K562 (cell line): ENCODE measurements around the gene MAGI2. TPM values are rescaled to one million over a fixed set of nuclear protein-coding genes. Genes with fewer than 3 reads are reported as not detected.

ENCODE experiments used
- MGA ChIP-seq: fragments of 450-650 bp; IDR thresholded peaks from 2 replicates; pipeline ENCODE4 v1.6.1; 2016; ENCODE audit warnings: mild to moderate bottlenecking, moderate library complexity
- SUPT5H ChIP-seq: fragments of 450-650 bp; IDR thresholded peaks from 2 replicates; pipeline ENCODE4 v1.6.1; 2016
- TCF3 ChIP-seq: sonication (generic); formaldehyde crosslinking; IDR thresholded peaks from 2 replicates; pipeline ENCODE4 v1.4.0; 2020; ENCODE audit warnings: mild to moderate bottlenecking, missing genetic modification reagents
- TCFL5 ChIP-seq: fragments of 250-450 bp; sonication (Bioruptor Pico); conservative IDR thresholded peaks from 2 replicates; pipeline ENCODE4 v1.6.1; 2021; ENCODE audit warnings: mild to moderate bottlenecking, moderate library complexity, matching md5 sums
- UBTF ChIP-seq, 2 experiments: IDR thresholded peaks; 2 replicates each; pipeline ENCODE4 v1.6.1; 2012; ENCODE audit warnings: improper control_type of control experiment in 2 of 2, low read depth in 2 of 2, low read length in 2 of 2, borderline replicate concordance in 1 of 2
- ZBTB1 ChIP-seq: sonication (generic); formaldehyde crosslinking; IDR thresholded peaks from 2 replicates; pipeline ENCODE4 v1.8.1; 2023; ENCODE audit warnings: missing genetic modification reagents, low read depth, mild to moderate bottlenecking, borderline replicate concordance
- ZBTB7A ChIP-seq: IDR thresholded peaks from 2 replicates; pipeline ENCODE4 v1.6.1; 2011; ENCODE audit warnings: low read depth, mild to moderate bottlenecking, low read length, moderate library complexity, borderline replicate concordance; ENCODE audit not compliant: control insufficient read depth
- ZEB2 ChIP-seq: fragments of 450-650 bp; IDR thresholded peaks from 2 replicates; pipeline ENCODE4 v1.6.1; 2016
- ZNF175 ChIP-seq: fragments of 200-800 bp; sonication (Bioruptor generic); IDR thresholded peaks from 2 replicates; pipeline ENCODE4 v1.6.1; 2016; ENCODE audit warnings: low read depth, mild to moderate bottlenecking, missing genetic modification characterization, missing compliant biosample characterization
- polyA plus RNA-seq, 8 experiments: library from polyadenylated mRNA; depleted of rRNA in 4 of 8; stranded (reverse) in 5 of 8; unstranded in 3 of 8; fragments of >200 nt; fragmentation: Nextera tagmentation in 2 of 8; fragmentation: Illumina TruSeq in 1 of 8; extraction: Ambion mirVana in 2 of 8; extraction: Trizol in 1 of 8; gene quantifications; 2 replicates each; pipeline versions ENCODE4 v1.2.1 to v1.2.3, GENCODE V29; 2011 to 2014; ENCODE audit warnings: inconsistent platforms in 1 of 8, missing spikeins in 1 of 8
- total RNA-seq, 7 experiments: library from RNA; depleted of rRNA in 6 of 7; stranded (reverse); fragments of >200 nt in 6 of 7; fragmentation: Illumina TruSeq in 2 of 7; extraction: Trizol in 2 of 7; gene quantifications; 2 replicates each; pipeline versions ENCODE4 v1.2.1 to v1.2.3, GENCODE V29; 2011 to 2021; ENCODE audit warnings: low replicate concordance in 1 of 7
- TF ChIP-seq, protein P1 (sequence below): fragments of 450-650 bp; IDR thresholded peaks from 2 replicates; pipeline ENCODE4 v1.7.1; 2018; ENCODE audit warnings: mild to moderate bottlenecking, low read depth; ENCODE audit not compliant: partially characterized antibody

MAGI2 gene
- total and polyA plus RNA-seq, 9 of the 15 experiments (the other 6 are each of a cell fraction or from before 2014, with no cell fraction given): 0.27 to 1.4 (median 0.70) TPM

DNA sequence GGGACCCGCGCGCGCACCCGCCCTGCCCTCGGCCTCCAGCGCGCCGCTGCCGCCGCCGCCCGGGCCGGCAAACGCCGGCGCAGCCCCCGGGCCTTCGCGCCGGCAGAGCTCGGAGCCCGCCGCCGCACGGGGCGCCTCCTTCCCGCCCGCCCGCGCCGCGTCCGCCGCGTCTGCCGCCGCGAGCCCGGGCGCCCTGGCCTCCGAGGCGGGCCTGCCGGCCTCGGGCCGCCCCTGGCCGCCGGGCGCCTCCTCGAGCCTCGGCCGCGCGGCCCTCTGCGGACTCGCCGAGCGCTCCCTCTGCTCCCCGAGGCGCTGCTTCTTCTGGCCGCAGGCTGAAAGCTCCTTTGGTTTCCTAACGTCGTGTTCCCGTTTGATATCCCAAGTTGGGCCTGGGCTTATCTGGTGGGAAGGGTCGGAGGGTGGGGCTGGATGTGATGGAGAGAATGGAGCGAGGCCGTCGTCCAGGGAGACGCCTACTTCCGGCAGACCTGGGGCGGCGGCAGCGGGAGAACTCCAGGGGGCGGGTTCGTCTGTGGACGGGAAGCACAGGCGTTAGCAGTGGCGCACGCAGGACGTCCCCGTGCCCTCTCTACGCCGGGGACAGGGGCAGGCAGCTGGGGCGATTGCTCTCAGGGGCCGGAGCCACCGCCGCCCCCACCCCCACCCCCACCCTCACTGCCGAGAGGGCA lies 1433.9 kb downstream of the MAGI2 start (continued):
- peak; percentile 87 to 88; a peak in 3 of 4 replicates for TF ChIP-seq UBTF (IDR thresholded peaks at IDR 0.05; ENCODE audit: borderline replicate concordance in 1 of 2, low read depth in 2 of 2, low read length in 2 of 2)
- no peak for TF ChIP-seq ZNF175 (CRISPR knock-in tag)
- TF ChIP-seq ZBTB7A: peak; percentile 54; the same call in 1 of the 2 replicates
- no peak for TF ChIP-seq ZEB2
- 0 out of 2 replicates have a peak, but pooled peaks have one; percentile 37 for TF ChIP-seq ZBTB1 (CRISPR knock-in tag)
- TF ChIP-seq TCFL5 (CRISPR knock-in tag): no peak
- peak; percentile 57; the same call in 1 of the 2 replicates for TF ChIP-seq SUPT5H
- TF ChIP-seq, protein P1, sequence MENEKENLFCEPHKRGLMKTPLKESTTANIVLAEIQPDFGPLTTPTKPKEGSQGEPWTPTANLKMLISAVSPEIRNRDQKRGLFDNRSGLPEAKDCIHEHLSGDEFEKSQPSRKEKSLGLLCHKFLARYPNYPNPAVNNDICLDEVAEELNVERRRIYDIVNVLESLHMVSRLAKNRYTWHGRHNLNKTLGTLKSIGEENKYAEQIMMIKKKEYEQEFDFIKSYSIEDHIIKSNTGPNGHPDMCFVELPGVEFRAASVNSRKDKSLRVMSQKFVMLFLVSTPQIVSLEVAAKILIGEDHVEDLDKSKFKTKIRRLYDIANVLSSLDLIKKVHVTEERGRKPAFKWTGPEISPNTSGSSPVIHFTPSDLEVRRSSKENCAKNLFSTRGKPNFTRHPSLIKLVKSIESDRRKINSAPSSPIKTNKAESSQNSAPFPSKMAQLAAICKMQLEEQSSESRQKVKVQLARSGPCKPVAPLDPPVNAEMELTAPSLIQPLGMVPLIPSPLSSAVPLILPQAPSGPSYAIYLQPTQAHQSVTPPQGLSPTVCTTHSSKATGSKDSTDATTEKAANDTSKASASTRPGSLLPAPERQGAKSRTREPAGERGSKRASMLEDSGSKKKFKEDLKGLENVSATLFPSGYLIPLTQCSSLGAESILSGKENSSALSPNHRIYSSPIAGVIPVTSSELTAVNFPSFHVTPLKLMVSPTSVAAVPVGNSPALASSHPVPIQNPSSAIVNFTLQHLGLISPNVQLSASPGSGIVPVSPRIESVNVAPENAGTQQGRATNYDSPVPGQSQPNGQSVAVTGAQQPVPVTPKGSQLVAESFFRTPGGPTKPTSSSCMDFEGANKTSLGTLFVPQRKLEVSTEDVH: peak; percentile 15
- 0 out of 2 replicates have a peak, but pooled peaks have one; percentile 18 for TF ChIP-seq TCF3 (CRISPR knock-in tag)
- peak; percentile 53; the same call in 1 of the 2 replicates for TF ChIP-seq MGA
